Measurements from ENCODE around the gene TMEM121B. TPM values are rescaled to one million over a fixed set of nuclear protein-coding genes. Genes with fewer than 3 reads are reported as not detected.
A peak's percentile ranks its signal among the peaks of the same experiment; 100 is the strongest.

The TMEM121B gene
- polyA plus RNA-seq, 3 donors = 1.4 to 3.2 (median 1.9) TPM

DNA sequence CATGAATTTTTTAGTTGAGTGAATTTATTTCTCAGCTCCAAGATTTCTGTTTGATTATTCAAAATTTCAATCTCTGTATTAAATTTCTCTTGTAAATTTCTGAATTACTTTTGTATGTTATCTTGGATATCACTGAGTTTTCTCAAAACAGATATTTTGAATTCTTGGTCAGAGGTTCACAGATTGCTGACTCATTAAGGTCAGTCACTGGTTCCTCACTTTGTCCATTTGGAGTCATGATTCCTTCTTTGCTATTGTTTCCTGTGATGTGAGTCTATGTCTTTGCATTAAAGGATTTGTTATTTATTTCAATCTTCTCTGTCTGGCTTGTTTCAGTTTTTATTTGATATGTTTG, 46.5 kb downstream of the TMEM121B start:
- Histone ChIP-seq H3K9me3 (replicated peaks in 1 of 2; ENCODE audit: control insufficient read depth in 1 of 2, insufficient read depth in 1 of 2, low read length in 2 of 2) (no peaks in the 10 kb centered on the region), H3K27me3 (ENCODE audit: control insufficient read depth in 2 of 2, insufficient read depth in 2 of 2, low read length in 2 of 2) (no peaks in the 10 kb centered on the region), H3K9ac (ENCODE audit: insufficient read depth, low read length, poor library complexity, severe bottlenecking) (no peak overlapping the region), H3K36me3 (replicated peaks in 1 of 2; ENCODE audit: control insufficient read depth in 1 of 2, insufficient read depth in 2 of 2, low read length in 2 of 2) (no peaks in the 10 kb centered on the region), H2AFZ (ENCODE audit: insufficient read depth, low read depth, low read length, poor library complexity, severe bottlenecking) (no peak overlapping the region), H3K79me2 (ENCODE audit: insufficient read depth, low read length) (peaks cover 5% of the 10 kb centered on the region), H3K4me3 (replicated peaks in 1 of 3; ENCODE audit: low read depth in 2 of 3, low read length in 3 of 3) (no peak overlapping the region), H3K4me1 (ENCODE audit: control insufficient read depth in 1 of 2, insufficient read depth in 2 of 2, low read length in 2 of 2) (peaks cover 28 to 35% of the 10 kb centered on the region in 2 donors), H3K4me2 (replicated peaks; ENCODE audit: extremely low read depth, low read length, poor library complexity, severe bottlenecking) (no peak overlapping the region), H3K27ac (ENCODE audit: low read depth in 1 of 2, low read length in 2 of 2) (no peak overlapping the region), H4K20me1 (ENCODE audit: insufficient read depth, low read length) (no peaks in the 10 kb centered on the region)
- TF ChIP-seq, protein P1, sequence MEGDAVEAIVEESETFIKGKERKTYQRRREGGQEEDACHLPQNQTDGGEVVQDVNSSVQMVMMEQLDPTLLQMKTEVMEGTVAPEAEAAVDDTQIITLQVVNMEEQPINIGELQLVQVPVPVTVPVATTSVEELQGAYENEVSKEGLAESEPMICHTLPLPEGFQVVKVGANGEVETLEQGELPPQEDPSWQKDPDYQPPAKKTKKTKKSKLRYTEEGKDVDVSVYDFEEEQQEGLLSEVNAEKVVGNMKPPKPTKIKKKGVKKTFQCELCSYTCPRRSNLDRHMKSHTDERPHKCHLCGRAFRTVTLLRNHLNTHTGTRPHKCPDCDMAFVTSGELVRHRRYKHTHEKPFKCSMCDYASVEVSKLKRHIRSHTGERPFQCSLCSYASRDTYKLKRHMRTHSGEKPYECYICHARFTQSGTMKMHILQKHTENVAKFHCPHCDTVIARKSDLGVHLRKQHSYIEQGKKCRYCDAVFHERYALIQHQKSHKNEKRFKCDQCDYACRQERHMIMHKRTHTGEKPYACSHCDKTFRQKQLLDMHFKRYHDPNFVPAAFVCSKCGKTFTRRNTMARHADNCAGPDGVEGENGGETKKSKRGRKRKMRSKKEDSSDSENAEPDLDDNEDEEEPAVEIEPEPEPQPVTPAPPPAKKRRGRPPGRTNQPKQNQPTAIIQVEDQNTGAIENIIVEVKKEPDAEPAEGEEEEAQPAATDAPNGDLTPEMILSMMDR (IDR thresholded peaks at IDR 0.05) = no peak
- DNase-seq = peak in 1 of 3 donors; percentile 34
- intact Hi-C loops (cut with micrococcal nuclease) = loop anchor here (2.0 to 5.0 kb wide), 5 partner anchors 83 to 1003 kb away; partner anchors contain the start of genes HDHD5 (in 1 of the 2) and PEX26 (in 1 of the 2)
- Mint-ChIP-seq H3K9me3 (peaks cover 0 to 3% (median 2%) of the 10 kb centered on the region in 7 donors), H3K4me3 (no peak overlapping the region), H3K27ac (no peak overlapping the region), H3K36me3 (no peaks in the 10 kb centered on the region), H3K4me1 (peaks cover 31% of the 10 kb centered on the region), H3K27me3 (ENCODE audit: low read depth in 3 of 3) (peaks cover 2 to 5% (median 4%) of the 10 kb centered on the region in 3 donors)

DNA sequence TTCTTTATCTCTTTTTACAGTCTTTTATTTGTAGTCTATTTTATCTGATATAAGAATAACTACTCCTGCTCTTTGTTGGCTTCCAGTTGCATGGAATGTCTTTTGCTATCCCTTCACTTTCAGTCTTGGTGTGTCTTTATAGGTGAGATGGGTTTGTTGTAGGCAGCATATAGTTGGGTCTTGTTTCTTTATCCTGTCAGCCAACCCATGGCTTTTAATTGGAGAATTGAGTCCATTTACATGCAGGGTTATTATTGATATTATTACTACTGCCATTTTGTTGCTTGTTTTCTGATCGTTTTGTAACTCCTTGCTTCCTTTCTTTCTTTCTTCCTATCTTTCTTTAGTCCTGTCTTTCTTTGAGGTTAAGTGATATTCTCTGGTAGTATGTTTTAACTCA, 48.3 kb downstream of the TMEM121B start:
- no CpG with 5 or more reads among the region's 1 CpG for WGBS (ENCODE audit: insufficient coverage)
- Histone ChIP-seq H3K9me3 (replicated peaks in 1 of 2; ENCODE audit: control insufficient read depth in 1 of 2, insufficient read depth in 1 of 2, low read length in 2 of 2) (no peaks in the 10 kb centered on the region), H3K9ac (ENCODE audit: insufficient read depth, low read length, poor library complexity, severe bottlenecking) (no peak overlapping the region), H3K27ac (ENCODE audit: low read depth in 1 of 2, low read length in 2 of 2) (no peak overlapping the region), H3K79me2 (ENCODE audit: insufficient read depth, low read length) (no peaks in the 10 kb centered on the region), H3K27me3 (ENCODE audit: control insufficient read depth in 2 of 2, insufficient read depth in 2 of 2, low read length in 2 of 2) (no peaks in the 10 kb centered on the region), H3K4me3 (replicated peaks in 1 of 3; ENCODE audit: low read depth in 2 of 3, low read length in 3 of 3) (no peak overlapping the region), H2AFZ (ENCODE audit: insufficient read depth, low read depth, low read length, poor library complexity, severe bottlenecking) (no peak overlapping the region), H4K20me1 (ENCODE audit: insufficient read depth, low read length) (no peaks in the 10 kb centered on the region), H3K36me3 (replicated peaks in 1 of 2; ENCODE audit: control insufficient read depth in 1 of 2, insufficient read depth in 2 of 2, low read length in 2 of 2) (no peaks in the 10 kb centered on the region), H3K4me2 (replicated peaks; ENCODE audit: extremely low read depth, low read length, poor library complexity, severe bottlenecking) (no peak overlapping the region), H3K4me1 (ENCODE audit: control insufficient read depth in 1 of 2, insufficient read depth in 2 of 2, low read length in 2 of 2) (peaks cover 22 to 25% of the 10 kb centered on the region in 2 donors)
- Mint-ChIP-seq H3K36me3 (no peaks in the 10 kb centered on the region), H3K4me1 (peaks cover 25% of the 10 kb centered on the region), H3K27ac (no peak overlapping the region), H3K4me3 (no peak overlapping the region), H3K27me3 (ENCODE audit: low read depth in 3 of 3) (peaks cover 2 to 5% (median 4%) of the 10 kb centered on the region in 3 donors), H3K9me3 (peaks cover 0 to 3% (median 2%) of the 10 kb centered on the region in 7 donors)
- no peak for DNase-seq
- TF ChIP-seq, protein P1 (IDR thresholded peaks at IDR 0.05) = no peak
- intact Hi-C loops (cut with micrococcal nuclease) = loop anchor here in 1 of 2 donors (2.0 kb wide), 1 partner anchor 98 kb away; no protein-coding TSS in a partner anchor

Other genes with a start within 250 kb of the TMEM121B start
- gene GAB4, start 113.1 kb downstream of the TMEM121B start, polyA plus RNA-seq = not detected
- gene IL17RA, start 36.4 kb downstream of the TMEM121B start, polyA plus RNA-seq = 100 to 1,000 TPM in 1 of 3 donors, 10 to 100 TPM in 2; 68.3 to 118 (median 96.7) TPM
- 100 to 1,000 TPM in 1 of 3 donors, 10 to 100 TPM in 2; 75.9 to 119 (median 79.9) TPM for gene HDHD5, start 37.9 kb upstream of the TMEM121B start, polyA plus RNA-seq
- 100 to 1,000 TPM; 336 to 553 (median 473) TPM for gene ADA2, start 98.1 kb upstream of the TMEM121B start, polyA plus RNA-seq
- gene CECR2, start 248.1 kb upstream of the TMEM121B start, polyA plus RNA-seq = under 1 TPM; 0.02 to 0.29 (median 0.24) TPM

All from CD14-positive monocyte (primary cell).